ENCODE measurements around the gene DISC1. TPM values are rescaled to one million over a fixed set of nuclear protein-coding genes. Genes with fewer than 3 reads are reported as not detected.

The DISC1 gene
- total RNA-seq, 1 experiment from 2014 or later: 0.36 TPM

- ATAC-seq (no peak), DNase-seq (ENCODE audit: low read depth, low spot score) (no peak)
- ChIA-PET POLR2A (no interaction called here), CTCF (no interaction called here)
- H3K36me3 ChIP-seq (ENCODE audit: control insufficient read depth, insufficient read depth, low read length): no peaks in the 10 kb centered on the region
- H3K4me1 ChIP-seq (ENCODE audit: control insufficient read depth, insufficient read depth, low read length): no peaks in the 10 kb centered on the region
- no peak overlapping the region for H3K27ac ChIP-seq (ENCODE audit: low read length)
- TF ChIP-seq SIN3A (IDR thresholded peaks at IDR 0.05; ENCODE audit: borderline replicate concordance, insufficient read depth, low read depth, low read length) (no peak), CTCF (IDR thresholded peaks at IDR 0.05) (no peak), POLR2AphosphoS5 (IDR thresholded peaks at IDR 0.05; ENCODE audit: low read depth, low read length) (no peak), REST (IDR thresholded peaks at IDR 0.05; ENCODE audit: insufficient read depth in 1 of 2, low read depth in 2 of 2, low read length in 1 of 2) (no peak), TCF7L2 (IDR thresholded peaks at IDR 0.05; ENCODE audit: low read depth, low read length) (no peak)
- in situ Hi-C loops (cut with HindIII; ENCODE audit: low pct_unique_long_range_greater_than_20kb, low sequenced_read_pairs) (no loop called here), intact Hi-C loops (cut with micrococcal nuclease; ENCODE audit: unreplicated experiment) (no loop called here)
- no peaks in the 10 kb centered on the region; the same call in 1 of the 2 replicates for H3K27me3 ChIP-seq (ENCODE audit: control insufficient read depth, insufficient read depth, low read length)
- no peak overlapping the region for H3K4me3 ChIP-seq (ENCODE audit: low read depth in 2 of 2, low read length in 2 of 2)
- BruUV-seq (replicated peaks): no TSS peak
- H3K9me3 ChIP-seq (ENCODE audit: control insufficient read depth, insufficient read depth, low read depth, low read length): no peaks in the 10 kb centered on the region
These were observed 80.8 kb downstream of the DISC1 start for GRCh38 chr1:231707407-231707806.

DNA sequence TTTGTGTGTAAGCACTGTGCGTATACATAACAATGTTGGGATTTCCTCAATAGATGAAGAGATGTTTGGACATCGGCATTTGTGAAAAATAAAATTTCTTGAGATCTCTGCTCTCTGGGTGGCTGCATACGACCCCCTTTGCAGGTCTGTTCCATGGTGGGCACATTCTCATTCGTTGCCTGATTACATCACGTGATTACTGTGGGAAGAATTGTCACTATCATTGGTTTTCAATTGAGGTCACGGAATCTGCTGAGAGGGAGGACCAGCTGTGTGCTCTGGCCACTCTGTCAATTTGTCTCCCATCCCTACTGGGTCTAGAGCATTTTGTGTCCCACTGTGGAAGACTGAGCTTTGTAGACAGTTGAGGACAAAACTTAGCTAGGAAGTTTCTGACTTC, 81.8 kb downstream of the DISC1 start:
- CTCF ChIA-PET: no interaction called here

More for the DNA sequence above, 81.8 kb downstream of the DISC1 start:
- intact Hi-C loops (cut with micrococcal nuclease; ENCODE audit: unreplicated experiment): no loop called here
- no TSS peak for BruUV-seq (replicated peaks)
- no peaks in the 10 kb centered on the region for H3K36me3 ChIP-seq (ENCODE audit: control insufficient read depth, insufficient read depth, low read length)
- H3K27ac ChIP-seq (ENCODE audit: low read length): no peak overlapping the region
- no peak overlapping the region for H3K4me3 ChIP-seq (ENCODE audit: low read depth in 2 of 2, low read length in 2 of 2)
- in situ Hi-C loops (cut with HindIII; ENCODE audit: low pct_unique_long_range_greater_than_20kb, low sequenced_read_pairs): no loop called here
- TF ChIP-seq TCF7L2 (IDR thresholded peaks at IDR 0.05; ENCODE audit: low read depth, low read length) (no peak), SIN3A (IDR thresholded peaks at IDR 0.05; ENCODE audit: borderline replicate concordance, insufficient read depth, low read depth, low read length) (no peak), CTCF (IDR thresholded peaks at IDR 0.05) (no peak), REST (IDR thresholded peaks at IDR 0.05; ENCODE audit: insufficient read depth in 1 of 2, low read depth in 2 of 2, low read length in 1 of 2) (no peak), POLR2AphosphoS5 (IDR thresholded peaks at IDR 0.05; ENCODE audit: low read depth, low read length) (no peak)
- no peaks in the 10 kb centered on the region; the same call in 1 of the 2 replicates for H3K27me3 ChIP-seq (ENCODE audit: control insufficient read depth, insufficient read depth, low read length)
- H3K4me1 ChIP-seq (ENCODE audit: control insufficient read depth, insufficient read depth, low read length): no peaks in the 10 kb centered on the region
- H3K9me3 ChIP-seq (ENCODE audit: control insufficient read depth, insufficient read depth, low read depth, low read length): no peaks in the 10 kb centered on the region
- DNase-seq (ENCODE audit: low read depth, low spot score) (no peak), ATAC-seq (no peak)
- POLR2A ChIA-PET: interaction anchor here (0.6 kb wide), 1 partner anchor 664 kb away, joined by 3 read pairs; no protein-coding TSS in a partner anchor
